ENCODE results near the gene CCDC158.
"Not testable (repeated sequence)": the region's sequence is repeated elsewhere in the genome, so short reads cannot be mapped to it uniquely, and the experiment has no call there.

CCDC158 gene

GRCh38 chr4:76420762-76421581 is at the start of gene CCDC158:
TSS of gene CCDC158 (minus strand) at chr4:76421141. CDS start at chr4:76403207, 17,934 bp downstream.
- DNase-seq (ENCODE audit: low spot score), result no peak

- no peak for DNase-seq (ENCODE audit: low spot score)
Observed at GRCh38 chr4:76470532-76470931, 49.6 kb upstream of the CCDC158 start.

GRCh38 chr4:76470064-76470463 is 49.1 kb upstream of the CCDC158 start:
- no peak for DNase-seq (ENCODE audit: low spot score)

DNA sequence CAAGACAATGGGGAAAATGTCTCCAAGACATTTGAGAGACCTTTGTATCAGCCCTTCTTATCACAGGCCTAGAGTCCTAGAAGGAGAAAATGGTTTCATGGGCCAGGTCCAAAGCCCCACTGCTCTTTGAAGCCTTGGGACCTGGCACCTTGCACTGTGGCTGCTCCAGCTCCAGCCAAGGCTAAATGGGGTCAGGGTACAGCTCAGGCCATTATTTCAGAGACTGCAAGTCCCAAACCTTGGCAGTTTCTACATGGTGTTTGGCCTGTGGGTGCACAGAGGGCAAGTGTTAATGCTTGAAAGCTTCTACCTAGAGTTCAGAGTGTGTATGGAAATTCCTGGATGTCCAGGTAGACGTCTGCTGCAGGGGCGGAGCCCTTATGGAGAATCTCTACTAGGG is 42.6 kb upstream of the CCDC158 start:
- no peak for DNase-seq (ENCODE audit: low spot score)

DNA sequence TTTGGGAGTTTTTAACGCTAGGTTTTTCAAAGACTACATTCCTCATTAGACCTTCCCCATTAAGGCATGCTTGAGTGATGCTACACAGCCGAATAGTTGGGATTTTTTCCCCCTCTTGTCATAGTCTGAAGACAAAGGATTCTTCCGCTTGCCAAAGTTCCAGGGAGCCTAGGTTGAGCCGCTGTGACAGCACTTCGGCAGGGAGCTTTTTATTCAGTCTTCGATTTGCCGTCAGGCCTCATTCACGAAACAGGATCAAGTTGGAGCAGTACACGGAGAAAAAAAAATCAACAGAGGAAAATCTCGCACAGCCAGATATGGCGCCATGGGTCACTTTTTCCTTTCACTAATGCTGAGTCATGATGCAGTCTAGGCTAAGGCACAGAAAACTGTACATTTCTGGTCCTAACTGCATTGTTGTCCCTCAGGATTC is 38.4 kb upstream of the CCDC158 start:
- DNase-seq (ENCODE audit: low spot score), result no peak

DNA sequence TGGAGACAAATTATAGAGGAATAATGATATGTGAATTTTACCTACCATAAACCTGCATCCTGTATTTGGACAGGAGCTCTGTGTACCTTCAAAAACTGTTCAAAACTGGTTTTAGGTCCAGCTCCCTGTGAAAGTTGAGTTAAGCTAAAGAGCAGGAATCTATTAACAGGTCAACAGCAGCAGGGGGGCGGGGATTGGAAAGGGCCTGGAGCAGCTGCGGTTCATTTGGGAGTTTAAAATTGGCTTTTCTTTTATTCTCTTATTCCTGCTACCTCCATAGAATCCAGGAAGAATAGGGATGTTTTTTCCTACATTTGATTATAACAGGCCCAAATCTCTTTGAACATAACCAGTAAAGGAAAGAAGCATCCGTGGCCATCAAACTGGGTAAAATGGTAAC is 37.9 kb upstream of the CCDC158 start:
- DNase-seq (ENCODE audit: low spot score), result no peak

- no peak for DNase-seq (ENCODE audit: low spot score)
Observed at GRCh38 chr4:76458297-76458696, 37.4 kb upstream of the CCDC158 start.

DNA sequence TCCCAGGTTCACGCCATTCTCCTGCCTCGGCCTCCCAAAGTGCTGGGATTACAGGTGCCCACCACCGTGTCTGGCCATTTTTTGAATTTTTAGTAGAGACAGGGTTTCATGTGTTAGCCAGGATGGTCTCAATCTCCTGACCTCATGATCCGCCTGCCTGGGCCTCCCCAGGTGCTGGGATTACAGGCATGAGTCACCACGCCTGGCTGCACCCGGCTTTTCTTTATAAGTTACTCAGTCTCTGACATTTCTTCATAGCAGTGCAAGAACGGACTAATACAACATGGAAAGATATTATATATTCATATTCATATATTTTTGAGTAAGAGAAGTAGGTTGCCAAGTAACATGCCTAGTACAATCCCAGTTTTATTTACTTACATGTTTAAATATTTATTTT is 36.9 kb upstream of the CCDC158 start:
- no peak for DNase-seq (ENCODE audit: low spot score)

DNA sequence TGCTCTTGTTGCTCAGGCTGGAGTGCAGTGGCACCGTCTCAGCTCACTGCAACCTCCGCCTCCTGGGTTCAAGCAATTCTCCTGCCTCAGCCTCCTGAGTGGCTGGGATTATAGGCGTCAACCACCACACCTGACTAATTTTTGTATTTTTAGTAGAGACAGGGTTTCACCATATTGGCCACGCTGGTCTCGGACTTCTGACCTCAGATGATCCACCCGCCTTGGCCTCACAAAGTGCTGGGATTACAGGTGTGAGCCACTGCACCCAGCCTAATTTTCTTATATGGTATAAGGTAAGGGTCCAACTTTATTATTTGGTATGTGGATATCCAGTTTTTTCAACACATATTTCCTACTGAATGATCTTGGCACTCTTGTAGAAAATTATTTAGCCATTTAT is 33.1 kb upstream of the CCDC158 start:
- not testable (repeated sequence) for DNase-seq (ENCODE audit: low spot score)

DNA sequence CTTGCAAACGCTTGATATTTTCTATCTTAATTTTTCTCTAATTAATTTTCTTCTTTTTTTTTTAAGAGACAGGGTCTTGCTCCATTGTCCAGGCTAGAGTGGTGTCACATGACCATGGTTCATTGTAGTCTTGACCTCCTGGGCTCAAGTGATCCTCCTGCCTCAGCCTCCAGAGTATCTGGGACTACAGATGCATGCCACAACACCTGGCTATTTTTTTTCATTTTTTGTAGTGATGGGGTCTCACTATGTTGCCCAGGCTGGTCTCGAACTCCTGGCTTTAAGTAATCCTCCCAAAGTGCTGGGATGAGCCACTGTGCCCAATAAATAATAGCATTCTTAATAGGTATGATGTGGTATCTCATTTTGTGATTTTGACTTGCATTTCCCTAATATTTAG is 32.3 kb upstream of the CCDC158 start:
- DNase-seq (ENCODE audit: low spot score), result no peak

DNA sequence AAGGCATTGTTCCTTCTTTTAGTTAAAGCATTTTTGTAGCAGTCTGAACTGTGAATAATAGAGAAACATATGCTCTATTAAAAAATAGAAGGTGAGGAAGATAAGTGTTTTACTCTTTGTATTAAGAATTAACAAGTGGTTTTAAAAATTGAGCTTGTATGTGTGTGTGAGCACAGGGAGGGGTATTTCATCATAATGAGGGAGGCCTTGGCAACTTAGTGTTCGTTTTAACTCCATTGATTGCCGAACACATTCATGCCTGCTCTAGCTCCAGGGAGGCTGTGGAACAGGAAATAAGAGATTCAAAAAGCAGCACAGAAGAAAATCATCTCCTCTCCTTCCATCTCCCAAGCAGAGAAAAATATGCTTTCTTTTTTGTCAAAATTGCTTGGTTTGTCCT is 28.9 kb upstream of the CCDC158 start:
- no peak for DNase-seq (ENCODE audit: low spot score)

GRCh38 chr4:76449362-76449767 is 28.4 kb upstream of the CCDC158 start:
- DNase-seq (ENCODE audit: low spot score), result no peak

- DNase-seq (ENCODE audit: low spot score), result no peak
Observed at GRCh38 chr4:76448211-76448610, 27.3 kb upstream of the CCDC158 start.

DNA sequence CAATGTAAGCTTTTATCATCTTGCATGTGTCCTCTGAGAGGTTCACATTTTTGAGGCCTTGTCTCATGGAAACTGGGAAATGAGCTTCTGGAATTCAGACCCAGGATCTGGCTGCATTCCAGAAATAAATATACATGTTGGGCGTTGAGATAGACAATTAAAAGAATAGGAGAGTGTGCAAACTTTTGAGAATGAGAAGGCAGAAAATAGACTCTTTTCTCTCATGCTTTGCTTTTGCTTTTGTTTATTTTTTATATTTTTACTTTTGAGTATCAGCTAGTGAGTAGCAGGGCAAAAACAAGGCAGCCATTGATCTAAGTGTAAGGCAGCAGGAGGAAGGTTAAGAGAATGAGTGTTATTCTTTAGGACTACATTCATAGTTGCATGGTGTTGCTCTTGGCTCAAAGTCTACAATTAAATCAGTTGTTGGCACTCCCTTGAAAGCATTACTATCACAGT is 26.5 kb upstream of the CCDC158 start:
- no peak for DNase-seq (ENCODE audit: low spot score)

- DNase-seq (ENCODE audit: low spot score), result no peak
Observed at GRCh38 chr4:76445911-76446310, 25.0 kb upstream of the CCDC158 start.

GRCh38 chr4:76443376-76443775 is 22.4 kb upstream of the CCDC158 start:
- no peak for DNase-seq (ENCODE audit: low spot score)

DNA sequence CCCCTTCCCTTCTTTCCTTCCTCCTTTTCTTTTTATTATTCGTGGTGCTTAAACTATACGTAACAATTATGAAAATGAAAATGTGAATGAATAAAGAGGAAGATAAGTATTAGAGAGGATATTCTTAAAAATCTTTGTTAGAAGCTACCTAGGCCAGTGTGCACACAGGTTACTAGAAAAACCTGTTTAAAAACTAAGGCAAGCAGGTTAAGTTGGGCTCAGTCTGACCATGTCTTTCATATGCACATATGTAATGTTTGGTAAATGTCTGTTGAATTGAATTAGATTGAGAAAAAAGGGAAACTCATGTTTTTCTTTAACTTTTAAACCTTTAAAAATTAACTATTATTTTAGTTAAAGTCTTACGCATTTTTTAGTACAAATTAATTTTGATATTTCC is 21.9 kb upstream of the CCDC158 start:
- DNase-seq (ENCODE audit: low spot score), result no peak

GRCh38 chr4:76441881-76442280 is 20.9 kb upstream of the CCDC158 start:
- no peak for DNase-seq (ENCODE audit: low spot score)

DNA sequence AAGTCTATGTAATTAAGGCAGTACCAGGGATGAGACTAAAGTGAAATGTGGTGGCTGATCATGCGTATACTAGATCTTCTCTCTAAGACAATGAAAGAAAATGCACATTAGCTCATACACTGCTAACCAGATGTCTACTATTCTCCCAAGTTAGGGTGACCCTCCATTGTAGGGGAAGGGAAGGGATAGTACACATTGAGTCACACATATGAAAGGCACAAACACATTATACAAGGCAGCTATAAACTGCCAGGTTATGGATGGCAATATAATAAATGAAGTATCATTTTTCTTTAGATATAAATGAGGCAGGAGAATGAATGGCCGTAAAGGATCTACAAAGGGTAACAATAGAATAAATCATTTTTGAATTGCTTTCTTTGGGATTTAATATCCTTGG is 18.6 kb upstream of the CCDC158 start:
- no peak for DNase-seq (ENCODE audit: low spot score)

DNA sequence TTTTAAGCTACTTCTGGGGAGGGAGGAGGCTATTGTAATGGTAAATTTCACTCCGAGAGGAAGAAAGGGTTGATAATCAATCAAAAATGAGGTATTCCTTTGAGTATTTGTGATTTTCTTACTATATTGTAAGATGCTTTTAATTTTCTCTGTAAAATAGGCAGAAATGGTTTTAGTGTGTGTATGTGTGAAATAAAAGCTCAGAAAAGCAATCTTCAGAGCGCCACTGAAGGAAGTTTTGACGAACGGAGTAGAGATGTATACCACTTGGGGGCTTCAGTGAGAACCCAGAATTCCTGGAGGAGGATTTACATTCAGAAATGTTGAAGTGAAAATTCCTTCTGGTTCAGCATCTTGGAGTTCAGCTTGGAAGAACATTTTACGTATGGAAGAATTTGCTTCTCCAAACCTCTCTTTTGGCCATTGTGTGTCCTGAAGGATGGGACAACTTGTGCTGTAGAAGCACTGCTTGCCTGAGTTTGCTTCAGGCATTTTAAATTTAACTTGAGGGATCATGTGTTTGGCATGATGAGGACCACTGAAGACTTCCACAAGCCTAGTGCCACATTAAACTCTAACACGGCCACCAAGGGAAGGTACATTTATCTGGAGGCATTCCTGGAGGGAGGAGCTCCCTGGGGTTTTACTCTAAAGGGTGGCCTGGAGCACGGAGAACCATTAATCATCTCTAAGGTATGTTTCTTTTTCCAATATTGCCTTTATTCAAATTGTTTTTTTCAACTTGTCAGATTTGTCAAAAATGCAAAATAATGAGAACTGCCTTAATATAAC is 14.8 kb upstream of the CCDC158 start:
- no peak for DNase-seq (ENCODE audit: low spot score)

GRCh38 chr4:76434901-76435527 is 14.1 kb upstream of the CCDC158 start, which contains the start of gene SHROOM3:
TSS of gene SHROOM3 (plus strand) at chr4:76435229. CDS start at chr4:76436053, 824 bp downstream.
- DNase-seq (ENCODE audit: low spot score), result no peak

- peak; percentile 52 for DNase-seq (ENCODE audit: low spot score)
Observed at GRCh38 chr4:76430519-76431388, 9.8 kb upstream of the CCDC158 start.
